C4-2B (cell line): ENCODE data around the gene TFIP11.

Experiments used
- CTCF ChIP-seq: fragments of 450-650 bp; conservative IDR thresholded peaks from 2 replicates; pipeline ENCODE4 v1.5.1; 2017; ENCODE audit warnings: mild to moderate bottlenecking
- ZFX ChIP-seq: fragments of 450-650 bp; IDR thresholded peaks from 2 replicates; pipeline ENCODE4 v1.6.1; 2017

- TF ChIP-seq CTCF: no peak
- TF ChIP-seq ZFX: no peak
These were observed 70.1 kb downstream of the TFIP11 start for GRCh38 chr22:26442086-26442756.
